ENCODE measurements around the gene TMTC1. TPM values are rescaled to one million over a fixed set of nuclear protein-coding genes. Genes with fewer than 3 reads are reported as not detected.

TMTC1 gene
- total and polyA plus RNA-seq, 7 donors: 15.8 to 45.8 (median 30.4) TPM

DNA sequence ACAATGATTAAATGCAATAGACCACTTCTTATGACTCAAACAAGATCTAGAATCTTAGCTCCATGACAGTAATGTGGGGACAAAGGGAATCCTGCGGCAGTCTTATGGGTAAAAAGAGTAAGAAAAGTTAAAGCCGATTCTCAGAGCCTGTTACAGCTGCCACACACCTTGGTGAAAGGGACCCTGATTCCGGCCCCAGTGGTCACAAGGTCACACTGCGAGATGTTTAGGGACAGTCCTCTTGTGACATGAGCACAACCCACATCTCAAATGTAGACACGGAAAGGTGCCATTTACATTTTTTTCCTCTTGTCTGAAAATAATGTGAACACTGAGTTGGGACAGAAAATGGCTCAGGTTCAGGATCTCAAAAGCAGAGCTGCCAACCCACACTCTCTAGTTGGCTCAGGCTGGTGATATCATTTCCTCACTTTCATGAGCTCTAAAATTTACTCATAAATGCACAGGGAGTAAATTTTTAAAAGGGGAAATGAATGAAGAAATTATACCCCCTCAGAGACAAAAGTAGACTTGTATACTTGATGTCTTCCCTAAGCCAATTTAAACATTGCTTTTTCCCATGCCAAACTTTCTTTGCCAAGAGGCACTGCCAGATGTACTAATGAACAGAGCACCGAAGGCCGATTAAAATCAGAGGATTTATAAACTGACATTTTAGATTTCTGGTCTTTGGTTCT is 173.1 kb downstream of the TMTC1 start:
- Histone ChIP-seq H3K4me1 (peaks cover 20% of the 10 kb centered on the region), H3K9me3 (no peaks in the 10 kb centered on the region), H3K36me3 (ENCODE audit: insufficient read depth in 1 of 2, low read depth in 1 of 2) (peaks cover 0 to 10% of the 10 kb centered on the region in 2 donors), H3K27ac (no peak overlapping the region), H3K27me3 (ENCODE audit: insufficient read depth in 3 of 3, low read length in 2 of 3) (no peaks in the 10 kb centered on the region), H3K4me3 (no peak overlapping the region)
- 63 to 73% (median 67%) methylated on average over 7 of the region's 7 CpGs for WGBS, 3 donors
- intact Hi-C loops (cut with DNase I): no loop called here
- no peak for TF ChIP-seq CTCF (IDR thresholded peaks at IDR 0.05)
- DNase-seq: no peak
- ATAC-seq: peak in 1 of 4 donors; percentile 18

GRCh38 chr12:29609431-29610215 is 174.1 kb downstream of the TMTC1 start:
- Histone ChIP-seq H3K4me1 (peaks cover 20% of the 10 kb centered on the region), H3K9me3 (no peaks in the 10 kb centered on the region), H3K4me3 (no peak overlapping the region), H3K27me3 (ENCODE audit: insufficient read depth in 3 of 3, low read length in 2 of 3) (no peaks in the 10 kb centered on the region), H3K36me3 (ENCODE audit: insufficient read depth in 1 of 2, low read depth in 1 of 2) (peaks cover 0 to 12% of the 10 kb centered on the region in 2 donors), H3K27ac (no peak overlapping the region)
- intact Hi-C loops (cut with DNase I): no loop called here
- ATAC-seq (no peak), DNase-seq (no peak)
- no peak for TF ChIP-seq CTCF (IDR thresholded peaks at IDR 0.05)
- 65 to 94% (median 82%) methylated on average over 12 of the region's 12 CpGs for WGBS, 3 donors

GRCh38 chr12:29608581-29608980 is 175.2 kb downstream of the TMTC1 start:
- Histone ChIP-seq H3K4me1 (peaks cover 20% of the 10 kb centered on the region), H3K27ac (no peak overlapping the region), H3K9me3 (no peaks in the 10 kb centered on the region), H3K36me3 (ENCODE audit: insufficient read depth in 1 of 2, low read depth in 1 of 2) (peaks cover 0 to 19% of the 10 kb centered on the region in 2 donors), H3K27me3 (ENCODE audit: insufficient read depth in 3 of 3, low read length in 2 of 3) (no peaks in the 10 kb centered on the region), H3K4me3 (no peak overlapping the region)
- intact Hi-C loops (cut with DNase I): no loop called here
- no peak for DNase-seq
- no peak for ATAC-seq
- 71 to 78% (median 72%) methylated on average over 7 of the region's 7 CpGs for WGBS, 3 donors
- no peak for TF ChIP-seq CTCF (IDR thresholded peaks at IDR 0.05)

- TF ChIP-seq CTCF (IDR thresholded peaks at IDR 0.05): no peak
- ATAC-seq: no peak
- H3K4me1 ChIP-seq: no peaks in the 10 kb centered on the region
- peak in 1 of 2 donors; percentile 26 for DNase-seq
- 51 to 63% (median 56%) methylated on average over 3 of the region's 3 CpGs for WGBS, 3 donors
- no peak overlapping the region for H3K4me3 ChIP-seq
- H3K27ac ChIP-seq: no peak overlapping the region
- no peaks in the 10 kb centered on the region for H3K27me3 ChIP-seq (ENCODE audit: insufficient read depth in 3 of 3, low read length in 2 of 3)
- H3K9me3 ChIP-seq: no peaks in the 10 kb centered on the region
- H3K36me3 ChIP-seq (ENCODE audit: insufficient read depth in 1 of 2, low read depth in 1 of 2): peaks cover 0 to 37% of the 10 kb centered on the region in 2 donors
- intact Hi-C loops (cut with DNase I): no loop called here
Measured at GRCh38 chr12:29599381-29599780, 184.4 kb downstream of the TMTC1 start.

Data from psoas muscle (tissue), 8 donors.